T-helper 9 cell (primary cell): Measurements from ENCODE around the gene FUT6.
"Not testable (repeated sequence)": the region's sequence is repeated elsewhere in the genome, so short reads cannot be mapped to it uniquely, and the experiment has no call there.

Source experiments
- DNase-seq: peaks from one replicate; pipeline ENCODE4 v3.0.0-alpha.2; 2020

FUT6 gene

DNA sequence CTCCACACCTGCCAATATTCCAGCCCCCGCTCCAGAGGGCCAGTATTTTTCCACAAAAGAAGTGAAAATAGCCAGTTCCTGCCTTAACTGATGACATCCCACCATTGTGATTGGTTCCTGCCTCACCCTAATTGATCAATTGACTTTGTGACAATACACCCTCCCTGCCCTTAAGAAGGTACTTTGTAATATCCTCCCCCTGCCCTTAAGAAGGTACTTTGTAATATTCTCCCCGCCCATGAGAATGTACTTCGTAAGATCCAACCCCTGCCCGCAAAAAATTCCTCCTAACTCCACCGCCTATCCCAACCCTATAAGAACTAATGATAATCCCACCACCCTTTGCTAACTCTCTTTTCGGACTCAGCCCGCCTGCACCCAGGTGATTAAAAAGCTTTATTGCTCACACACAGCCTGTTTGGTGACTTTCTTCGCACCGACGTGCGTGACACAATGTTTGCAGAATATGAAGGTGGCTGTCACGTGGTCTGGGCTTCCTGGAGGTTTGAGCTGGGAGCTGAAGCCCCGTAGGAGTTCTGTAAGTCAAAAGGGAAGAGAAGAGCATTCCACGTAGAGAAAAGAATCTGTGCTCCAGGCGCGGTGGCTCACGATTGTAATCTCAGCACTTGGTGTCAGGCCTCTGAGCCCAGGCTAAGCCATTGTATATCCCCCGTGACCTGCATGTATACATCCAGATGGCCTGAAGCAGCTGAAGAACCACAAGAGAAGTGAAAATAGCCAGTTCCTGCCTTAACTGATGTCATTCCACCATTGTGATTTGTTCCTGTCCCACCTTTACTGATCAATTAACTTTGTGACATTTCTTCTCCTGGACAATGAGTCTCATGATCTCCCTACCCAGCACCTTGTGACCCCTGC, 17.9 kb upstream of the FUT6 start:
- DNase-seq = no peak

GRCh38 chr19:5855151-5855550, 15.6 kb upstream of the FUT6 start:
- not testable (repeated sequence) for DNase-seq

- DNase-seq = not testable (repeated sequence)
Measured at GRCh38 chr19:5854121-5854520, 14.6 kb upstream of the FUT6 start.

DNA sequence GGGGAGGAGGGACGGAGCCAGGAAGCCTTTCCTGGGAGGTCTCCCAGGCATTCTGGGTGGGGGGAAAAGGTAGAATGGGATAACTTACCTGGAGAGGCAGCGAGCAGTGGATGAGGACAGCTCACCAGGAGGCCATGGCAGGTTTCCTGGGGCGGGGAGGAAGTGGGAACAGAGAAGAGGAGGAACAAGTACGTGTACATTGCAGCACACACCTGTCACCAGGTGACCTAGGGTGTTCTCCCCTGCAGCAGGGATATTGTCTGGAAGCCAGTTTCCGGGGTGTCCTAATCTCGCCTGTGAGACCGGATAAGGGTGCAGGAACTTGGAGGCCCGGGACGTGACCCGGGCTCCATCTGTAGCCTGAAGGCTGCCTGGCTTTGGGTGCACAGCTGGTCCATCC, 11.8 kb upstream of the FUT6 start, which contains the start of gene FUT3:
Gene FUT3 (minus strand): TSS at position 148 of the 400 bp plus-strand sequence.
- no peak for DNase-seq

DNA sequence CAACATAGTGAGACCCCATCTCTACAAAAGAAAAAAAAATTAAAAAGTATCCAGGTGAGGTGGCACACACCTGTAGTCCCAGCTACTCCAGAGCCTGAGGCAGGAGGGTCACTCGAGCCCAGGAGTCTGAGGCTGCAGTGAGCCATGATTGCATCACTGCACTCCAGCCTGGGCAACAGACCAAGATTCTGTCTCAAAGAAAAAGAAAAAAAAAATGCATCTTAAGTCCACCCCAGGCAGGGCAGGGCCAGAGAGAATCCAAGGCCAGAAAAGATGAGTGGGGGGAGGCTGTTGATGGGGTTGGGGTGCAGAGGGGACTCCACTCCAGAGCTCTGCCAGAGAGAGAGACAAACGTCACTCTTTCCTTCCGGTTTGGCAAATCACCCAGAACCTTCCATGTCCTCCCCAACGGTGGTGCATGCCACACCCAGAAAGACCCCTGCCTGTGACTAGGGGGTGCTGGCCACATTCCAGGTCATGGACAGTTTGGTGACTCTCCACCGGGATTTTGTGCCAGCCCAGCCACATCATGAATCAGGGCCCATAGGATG, 11.3 kb upstream of the FUT6 start:
- no peak for DNase-seq

- no peak for DNase-seq
Measured at GRCh38 chr19:5850189-5850588, 10.7 kb upstream of the FUT6 start.

GRCh38 chr19:5848621-5849020, 9.1 kb upstream of the FUT6 start:
- DNase-seq = not testable (repeated sequence)

DNA sequence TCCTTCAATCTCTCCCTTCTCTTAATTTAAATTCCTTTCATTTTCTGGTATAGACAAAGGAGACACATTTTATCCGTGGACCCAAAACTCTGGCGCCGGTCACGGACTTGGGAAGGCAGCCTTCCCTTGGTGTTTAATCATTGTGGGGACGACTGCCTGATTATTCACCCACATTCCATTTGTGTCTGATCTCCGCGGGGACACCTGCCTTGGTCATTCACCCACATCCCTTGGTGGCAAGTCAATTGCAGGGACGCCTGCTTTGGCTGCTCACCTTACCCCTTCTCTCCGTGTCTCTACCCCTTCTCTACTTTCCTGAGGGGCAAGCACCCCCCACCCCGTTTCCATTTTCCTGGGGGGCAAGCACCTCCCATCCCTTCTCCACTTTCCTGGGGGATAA, 8.3 kb upstream of the FUT6 start:
- DNase-seq = not testable (repeated sequence)

DNA sequence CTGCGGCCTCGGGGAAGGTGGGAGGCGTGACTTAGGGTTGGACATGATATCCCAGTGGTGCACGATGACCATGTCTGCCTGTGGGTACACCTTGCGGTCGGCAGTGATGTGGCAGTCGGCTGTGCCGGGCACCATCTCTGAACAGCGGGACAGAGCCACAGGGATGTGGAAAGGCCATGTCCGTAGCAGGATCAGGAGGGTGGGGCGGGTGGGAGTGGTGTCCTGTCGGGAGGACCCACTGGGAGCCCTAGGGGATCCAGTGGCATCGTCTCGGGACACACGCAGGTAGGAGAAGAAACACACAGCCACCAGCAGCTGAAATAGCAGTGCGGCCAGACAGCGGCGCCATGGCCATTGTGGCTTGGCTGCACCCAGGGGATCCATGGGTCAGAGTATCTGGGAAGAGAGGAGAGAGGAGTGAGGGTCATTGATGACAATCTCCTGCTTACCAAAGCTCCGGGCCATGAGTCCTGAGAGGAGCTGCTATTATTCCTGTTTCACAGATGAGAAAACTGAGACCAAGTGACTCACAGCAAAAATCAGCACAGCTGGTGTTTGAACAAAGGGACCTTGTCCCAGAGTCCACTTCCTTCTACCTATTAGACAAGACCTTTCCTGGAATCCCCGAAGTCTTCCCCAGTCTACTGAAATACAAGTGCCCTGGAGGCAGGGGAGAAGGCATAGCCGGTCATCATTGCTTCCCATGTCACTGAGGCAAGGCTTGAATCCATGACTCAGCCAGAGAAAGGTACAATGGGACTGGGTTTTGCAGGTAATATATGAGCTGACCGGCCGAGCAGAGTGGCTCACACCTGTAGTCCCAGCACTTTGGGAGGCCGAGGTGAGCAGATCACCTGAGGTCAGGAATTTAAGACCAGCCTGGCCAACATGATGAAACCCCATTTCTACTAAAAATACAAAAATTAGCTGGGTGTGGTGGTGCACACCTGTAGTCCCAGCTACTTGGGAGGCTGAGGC, 5.2 kb upstream of the FUT6 start:
- DNase-seq = no peak

DNA sequence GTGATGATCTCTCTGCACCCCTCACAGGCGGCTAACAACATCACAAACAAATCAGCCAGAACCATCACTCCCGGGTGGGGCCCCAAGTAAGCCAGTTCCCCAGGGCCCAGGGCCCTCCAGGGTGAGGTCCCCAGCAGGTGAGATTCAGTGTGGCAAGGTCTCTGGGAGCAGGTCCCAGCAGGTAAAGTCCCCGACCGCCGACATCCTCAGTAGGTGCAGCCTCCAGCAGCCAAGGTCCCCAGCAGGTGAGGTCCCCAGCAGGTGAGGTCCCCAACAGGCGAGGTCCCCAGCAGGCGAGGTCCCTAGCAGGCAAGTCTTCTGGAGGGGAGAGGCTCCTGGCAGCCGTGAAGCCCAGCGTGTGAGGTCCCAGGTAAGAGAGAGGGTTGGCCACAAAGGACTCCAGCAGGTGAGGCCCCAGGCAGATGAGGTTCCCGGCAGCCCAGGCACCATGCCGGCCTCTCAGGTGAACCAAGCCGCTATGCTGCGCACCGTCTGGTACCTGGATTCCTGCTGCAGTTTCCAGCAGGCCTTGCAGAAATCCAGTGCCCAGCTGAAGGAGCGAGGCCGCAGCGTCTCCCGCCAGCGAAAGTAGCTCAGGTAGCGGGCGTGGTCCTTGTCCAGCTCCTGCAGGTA, 3.9 kb upstream of the FUT6 start:
- DNase-seq = no peak

- DNase-seq = not testable (repeated sequence)
Measured at GRCh38 chr19:5841735-5842111, 2.2 kb upstream of the FUT6 start.

GRCh38 chr19:5838353-5839064, 993 bp downstream of the FUT6 start:
- DNase-seq = no peak

DNA sequence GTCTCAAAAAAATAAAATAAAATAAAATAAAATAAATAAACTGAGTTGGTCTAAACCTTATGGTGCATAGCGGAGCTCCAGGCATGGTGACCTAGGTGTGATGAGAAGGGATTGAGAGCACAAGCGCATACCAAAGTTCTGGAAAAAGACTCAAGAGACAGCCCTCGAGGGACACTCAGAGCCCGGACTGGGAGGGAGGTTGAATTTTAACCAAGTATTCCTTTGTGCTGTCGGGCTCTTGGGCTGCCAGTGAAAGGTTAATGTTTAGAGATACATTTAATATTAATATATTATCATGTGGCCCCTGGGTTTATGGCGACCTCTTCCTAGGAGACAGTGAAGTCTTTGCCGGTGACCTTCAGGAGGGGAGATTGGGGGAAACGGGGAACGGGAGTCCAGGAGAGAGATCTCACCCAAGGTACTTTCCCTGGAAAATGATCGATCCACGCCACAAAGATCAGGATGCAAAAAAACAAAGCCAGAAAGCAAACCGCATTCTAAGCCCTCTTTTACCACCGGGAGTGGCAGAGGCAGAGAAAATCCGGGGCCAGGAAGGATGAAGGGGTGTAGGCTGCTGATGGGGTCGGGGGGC, 1.6 kb downstream of the FUT6 start:
- no peak for DNase-seq

DNA sequence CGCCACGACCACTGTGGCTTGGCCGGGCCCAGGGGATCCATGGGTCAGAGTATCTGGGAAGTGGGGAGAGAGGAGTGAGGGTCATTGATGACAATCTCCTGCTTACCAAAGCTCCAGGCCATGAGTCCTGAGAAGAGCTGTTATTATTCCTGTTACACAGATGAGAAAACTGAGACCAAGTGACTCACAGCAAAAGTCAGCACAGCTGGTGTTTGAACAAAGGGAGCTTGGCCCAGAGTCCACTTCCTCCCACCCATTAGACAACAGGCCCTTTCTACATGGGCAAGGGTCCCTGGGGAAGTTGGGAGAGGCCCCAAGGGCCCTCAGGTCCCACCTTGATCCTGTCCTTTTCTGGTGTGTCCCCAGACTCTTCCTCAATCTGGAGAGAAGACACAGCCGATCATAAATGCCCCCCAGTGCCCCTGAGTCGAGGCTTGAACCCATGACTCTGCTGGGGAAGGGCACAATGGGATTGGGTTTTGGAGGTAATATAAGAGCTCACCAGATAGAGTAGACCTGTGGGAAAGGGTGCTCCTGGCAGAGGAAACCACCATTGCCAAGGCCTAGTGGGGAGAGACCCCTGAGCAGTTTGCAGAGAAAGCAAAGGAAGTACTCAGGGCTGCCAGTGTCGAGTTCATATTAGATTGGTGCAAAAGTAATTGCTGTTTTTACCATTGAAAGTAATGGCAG, 6.8 kb downstream of the FUT6 start:
- DNase-seq = no peak

- no peak for DNase-seq
Measured at GRCh38 chr19:5832061-5832460, 7.4 kb downstream of the FUT6 start.

DNA sequence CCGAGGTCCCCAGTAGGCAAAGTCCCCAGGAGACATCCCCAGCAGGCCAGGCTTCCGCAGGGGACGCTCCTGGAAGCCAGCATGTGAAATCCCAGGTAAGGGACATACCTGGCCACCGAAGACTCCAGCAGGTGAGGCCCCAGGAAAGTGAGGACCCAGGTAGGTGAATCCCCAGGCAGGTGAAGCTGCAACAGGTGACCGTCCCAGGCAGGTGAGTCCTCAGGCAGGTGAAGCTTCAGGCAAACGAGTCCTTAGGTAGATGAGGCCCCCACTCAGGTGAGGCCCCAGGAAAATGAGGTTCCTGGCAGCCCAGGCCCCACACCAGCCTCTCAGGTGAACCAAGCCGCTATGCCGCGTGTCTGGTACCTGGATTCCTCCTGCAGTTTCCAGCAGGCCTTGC, 8.3 kb downstream of the FUT6 start:
- no peak for DNase-seq

GRCh38 chr19:5829567-5830310, 9.8 kb downstream of the FUT6 start:
- DNase-seq = no peak

DNA sequence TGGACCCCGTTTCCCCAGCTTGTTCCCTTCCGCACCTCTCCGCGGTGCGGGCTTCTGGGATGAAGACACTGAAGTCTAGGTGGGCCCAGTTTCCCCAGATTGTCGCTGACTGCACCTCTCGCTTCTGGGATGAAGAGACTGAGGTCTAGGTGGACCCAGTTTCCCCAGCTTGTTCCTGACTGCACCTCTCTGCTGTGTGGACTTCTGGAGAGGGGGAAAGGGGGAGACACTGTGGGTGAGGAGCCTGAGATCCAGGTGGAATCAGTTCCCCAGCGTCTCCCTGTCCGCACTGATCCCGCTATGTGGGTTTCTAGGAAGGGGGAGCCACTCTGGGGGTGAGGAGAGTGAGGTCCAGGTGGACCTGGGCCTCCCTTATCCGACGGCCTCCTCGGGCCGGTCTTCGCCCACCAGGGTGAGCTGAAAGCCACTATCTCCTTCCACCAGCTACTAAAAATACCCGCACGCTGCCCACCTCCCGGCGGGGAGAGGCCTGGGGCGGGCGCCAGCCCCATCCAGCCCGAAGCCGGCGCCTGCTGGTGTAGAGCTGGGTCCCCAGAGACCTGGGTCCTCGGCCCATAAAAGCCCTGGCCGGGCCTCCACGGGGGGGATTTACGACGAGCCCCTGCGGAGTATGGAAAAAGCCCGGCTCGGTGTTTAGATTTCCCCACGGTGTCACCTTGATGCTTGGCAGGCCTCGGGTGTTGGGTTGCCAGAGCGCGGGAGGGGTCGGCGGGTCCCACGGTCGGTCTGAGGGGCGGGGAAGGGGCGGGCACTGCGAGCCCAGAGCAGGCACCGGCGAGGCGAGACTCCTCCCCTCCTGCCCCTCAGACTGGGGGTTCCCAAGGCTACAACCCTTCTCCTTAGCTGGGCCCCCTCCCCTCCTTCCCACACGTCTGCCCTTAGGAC, 10.6 kb downstream of the FUT6 start:
- no peak for DNase-seq
